Ovary (tissue), 3 donors: ENCODE measurements around the gene CFAP97D1.

Experiments used
- CTCF ChIP-seq, 3 donors: fragments of 450-650 bp in 2 of 3; fragments of 200-600 bp in 1 of 3; IDR thresholded peaks; one replicate each; pipeline versions ENCODE4 v1.5.1 to v1.8.0; 2016 to 2022; ENCODE audit warnings: antibody characterized with exemption in 3 of 3, mild to moderate bottlenecking in 1 of 3
- POLR2A ChIP-seq: fragments of 450-650 bp; IDR thresholded peaks from one replicate; pipeline ENCODE4 v1.6.1; 2017; ENCODE audit warnings: antibody characterized with exemption, mild to moderate bottlenecking, moderate library complexity
- donor health status: DM: no; HTN: no; CAD: no.

DNA sequence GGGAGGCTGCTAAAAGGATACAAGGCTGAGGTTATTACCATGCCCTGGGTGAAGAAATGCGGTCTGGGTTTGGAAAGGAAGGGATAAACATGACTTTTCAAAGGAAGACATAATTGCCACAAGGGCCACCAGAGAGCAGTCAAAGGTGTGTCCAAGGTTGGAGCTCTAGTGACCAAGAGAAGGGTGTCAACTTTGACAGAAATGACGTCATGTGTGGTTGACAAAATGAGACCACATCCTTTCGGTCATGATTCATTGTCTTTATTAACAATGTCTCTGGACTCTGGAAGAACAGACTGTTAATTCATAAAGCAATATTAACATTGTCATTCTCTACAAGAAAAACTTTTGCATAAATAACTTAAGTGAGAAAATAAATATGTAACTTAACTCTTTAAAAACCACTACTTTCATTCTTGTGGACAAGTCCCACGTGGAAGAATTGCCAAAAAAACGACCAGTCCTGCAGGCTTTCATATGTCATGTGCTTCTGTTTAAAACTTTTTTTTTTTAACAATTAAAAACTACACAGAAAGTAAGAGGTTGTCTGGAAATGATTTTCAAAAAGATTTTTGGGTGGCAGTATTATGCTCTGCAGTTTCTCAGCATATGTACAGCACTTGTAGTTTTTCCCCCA lies 26.6 kb upstream of the CFAP97D1 start:
- TF ChIP-seq CTCF (IDR thresholded peaks at IDR 0.05) (no peak), POLR2A (no peak)
